HFFc6 (cell line): ENCODE data around the gene GPC5. TPM values are rescaled to one million over a fixed set of nuclear protein-coding genes. Genes with fewer than 3 reads are reported as not detected.

Source experiments
- DNase-seq: peaks from one replicate; pipeline ENCODE4 v3.0.0-alpha.2; 2018
- H3K27ac Mint-ChIP-seq: 2 replicates; pipeline ENCODE4 v1.8.0; 2020; ENCODE audit warnings: mild to moderate bottlenecking, mixed read lengths
- H3K27me3 Mint-ChIP-seq: 2 replicates; pipeline ENCODE4 v1.8.0; 2021; ENCODE audit warnings: mild to moderate bottlenecking, moderate library complexity, mixed read lengths; ENCODE audit not compliant: insufficient read depth
- H3K36me3 Mint-ChIP-seq: 2 replicates; pipeline ENCODE4 v1.8.0; 2021; ENCODE audit warnings: low read depth, mixed read lengths
- H3K4me1 Mint-ChIP-seq: 2 replicates; pipeline ENCODE4 v1.8.0; 2020; ENCODE audit warnings: low read depth, mixed read lengths
- H3K4me3 Mint-ChIP-seq: 2 replicates; pipeline ENCODE4 v1.8.0; 2020; ENCODE audit warnings: mild to moderate bottlenecking, moderate library complexity, mixed read lengths
- H3K9me3 Mint-ChIP-seq: 2 replicates; pipeline ENCODE4 v1.8.0; 2020; ENCODE audit warnings: mild to moderate bottlenecking, mixed read lengths
- total RNA-seq, 6 experiments: library from RNA; stranded (reverse); fragmentation: NEBNext Ultra II Directional; extraction: Animal tissue kit (Norgen Biotek cat#: 25700); gene quantifications; 2 replicates in 1 of 6; 3 replicates in 5 of 6; pipeline ENCODE4 v1.2.3, GENCODE V29; 2021
- TF ChIP-seq, protein P1 (sequence below): fragments of 200-600 bp; sonication (generic); IDR thresholded peaks from 2 replicates; pipeline ENCODE4 v1.5.0; 2021; ENCODE audit warnings: antibody characterized with exemption, mild to moderate bottlenecking

The GPC5 gene
- total RNA-seq, 6 experiments from 2014 or later, result 0.06 TPM; not detected in 5

DNA sequence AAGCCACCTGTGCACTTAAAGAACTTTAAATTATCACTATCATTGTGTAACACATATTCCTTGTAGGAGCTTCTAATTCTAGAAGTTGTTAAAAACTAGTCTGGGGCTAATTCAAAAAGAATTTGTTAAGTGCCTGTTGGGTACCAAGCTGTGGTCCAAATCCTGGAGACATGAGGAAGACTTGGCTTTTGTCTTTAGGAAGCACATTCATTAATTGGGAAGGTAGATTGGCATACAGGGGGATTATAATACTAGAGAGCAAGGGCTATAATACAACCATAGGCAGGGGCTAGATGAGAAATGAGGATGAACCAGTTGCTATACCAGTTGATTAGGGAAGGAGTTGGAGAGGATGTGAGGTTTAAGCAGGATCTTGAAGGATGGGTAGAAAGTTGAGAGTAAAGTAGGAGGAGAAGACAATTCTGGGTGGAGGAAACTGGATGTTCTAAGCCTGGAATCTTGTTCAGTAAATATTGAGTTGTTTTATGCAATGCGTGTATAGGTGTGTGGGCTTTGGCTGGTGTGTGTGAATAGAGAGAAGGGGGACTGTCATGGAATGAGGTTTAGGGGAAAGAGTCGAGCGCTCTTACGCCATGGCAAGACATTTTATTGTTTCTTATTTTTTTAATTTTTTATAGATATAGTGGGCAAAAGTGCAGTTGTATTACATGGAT is 350.1 kb downstream of the GPC5 start:
- Mint-ChIP-seq H3K27me3 (no peaks in the 10 kb centered on the region), H3K27ac (no peak overlapping the region), H3K4me1 (no peaks in the 10 kb centered on the region), H3K4me3 (no peak overlapping the region), H3K36me3 (no peaks in the 10 kb centered on the region), H3K9me3 (peaks cover 51% of the 10 kb centered on the region)
- no peak for DNase-seq
- TF ChIP-seq, protein P1, sequence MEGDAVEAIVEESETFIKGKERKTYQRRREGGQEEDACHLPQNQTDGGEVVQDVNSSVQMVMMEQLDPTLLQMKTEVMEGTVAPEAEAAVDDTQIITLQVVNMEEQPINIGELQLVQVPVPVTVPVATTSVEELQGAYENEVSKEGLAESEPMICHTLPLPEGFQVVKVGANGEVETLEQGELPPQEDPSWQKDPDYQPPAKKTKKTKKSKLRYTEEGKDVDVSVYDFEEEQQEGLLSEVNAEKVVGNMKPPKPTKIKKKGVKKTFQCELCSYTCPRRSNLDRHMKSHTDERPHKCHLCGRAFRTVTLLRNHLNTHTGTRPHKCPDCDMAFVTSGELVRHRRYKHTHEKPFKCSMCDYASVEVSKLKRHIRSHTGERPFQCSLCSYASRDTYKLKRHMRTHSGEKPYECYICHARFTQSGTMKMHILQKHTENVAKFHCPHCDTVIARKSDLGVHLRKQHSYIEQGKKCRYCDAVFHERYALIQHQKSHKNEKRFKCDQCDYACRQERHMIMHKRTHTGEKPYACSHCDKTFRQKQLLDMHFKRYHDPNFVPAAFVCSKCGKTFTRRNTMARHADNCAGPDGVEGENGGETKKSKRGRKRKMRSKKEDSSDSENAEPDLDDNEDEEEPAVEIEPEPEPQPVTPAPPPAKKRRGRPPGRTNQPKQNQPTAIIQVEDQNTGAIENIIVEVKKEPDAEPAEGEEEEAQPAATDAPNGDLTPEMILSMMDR, result no peak

DNA sequence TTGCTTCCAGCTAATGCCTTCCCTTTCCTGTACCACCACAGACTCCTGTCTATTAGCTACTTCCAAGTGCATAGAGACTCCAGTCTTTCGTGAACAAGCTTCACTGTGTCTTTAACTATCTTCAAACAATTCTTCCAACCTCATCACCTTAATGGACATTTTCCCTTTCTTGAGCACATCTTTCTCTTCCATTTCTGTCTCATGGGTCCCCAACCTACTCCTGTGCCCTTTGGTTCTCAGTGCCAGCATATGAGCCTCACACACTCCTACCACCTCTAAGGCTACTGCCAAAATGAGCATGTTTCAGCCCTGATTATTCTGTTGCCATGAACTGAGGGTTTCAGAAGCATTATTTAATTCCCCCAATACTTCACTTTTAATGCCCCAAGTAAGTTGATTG is 360.3 kb downstream of the GPC5 start:
- no peaks in the 10 kb centered on the region for H3K4me1 Mint-ChIP-seq
- no peak overlapping the region for H3K4me3 Mint-ChIP-seq

DNA sequence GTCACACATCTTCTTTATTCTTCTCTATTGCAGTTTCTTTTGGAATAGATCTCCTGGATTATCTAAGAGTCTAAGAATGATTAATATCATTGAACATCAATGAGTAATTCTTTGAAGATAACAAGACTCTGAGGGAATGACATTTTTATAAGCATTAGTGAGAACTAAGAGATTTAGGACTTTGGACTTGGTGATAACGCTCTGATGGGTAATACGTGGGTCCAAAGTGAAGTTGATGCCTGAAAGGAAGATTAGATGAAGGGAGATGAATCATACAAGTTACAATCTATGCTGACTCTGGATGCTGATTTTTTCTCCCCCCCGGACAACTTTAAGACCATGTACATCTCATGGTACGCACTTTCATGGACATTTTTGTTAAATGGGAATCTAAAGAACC is 364.5 kb downstream of the GPC5 start:
- H3K4me3 Mint-ChIP-seq, result no peak overlapping the region
- no peaks in the 10 kb centered on the region; the same call in 1 of the 2 replicates for H3K36me3 Mint-ChIP-seq
- no peaks in the 10 kb centered on the region for H3K4me1 Mint-ChIP-seq
- H3K9me3 Mint-ChIP-seq, result peaks cover 34% of the 10 kb centered on the region
- H3K27me3 Mint-ChIP-seq, result peaks cover 1% of the 10 kb centered on the region; the same call in 1 of the 2 replicates
- no peak overlapping the region for H3K27ac Mint-ChIP-seq
- DNase-seq, result no peak
- TF ChIP-seq, protein P1, result no peak

More for the DNA sequence above, 360.3 kb downstream of the GPC5 start:
- no peaks in the 10 kb centered on the region for H3K36me3 Mint-ChIP-seq
- no peak for DNase-seq
- H3K27me3 Mint-ChIP-seq, result peaks cover 1% of the 10 kb centered on the region; the same call in 1 of the 2 replicates
- no peak overlapping the region for H3K27ac Mint-ChIP-seq
- TF ChIP-seq, protein P1, result no peak
- peaks cover 21% of the 10 kb centered on the region for H3K9me3 Mint-ChIP-seq

DNA sequence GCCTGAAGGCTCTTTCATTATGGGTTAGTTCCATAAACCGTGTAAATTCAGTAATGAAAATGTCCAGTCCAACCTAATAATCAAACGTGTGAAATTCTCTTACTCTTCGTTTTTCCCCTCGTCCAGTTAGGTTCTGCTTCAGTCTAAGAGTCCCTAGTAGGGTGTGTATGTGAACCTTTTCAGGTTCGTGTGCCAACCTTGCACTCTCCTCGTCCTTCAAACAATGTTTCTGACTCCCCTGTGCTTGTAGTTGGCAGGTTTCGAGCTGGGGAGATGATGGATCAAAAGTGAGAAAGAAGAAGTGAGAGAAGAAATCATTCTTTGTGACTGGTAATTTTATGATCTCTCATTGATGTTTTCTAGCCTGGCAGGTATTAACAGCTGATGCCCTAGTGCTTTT is 366.1 kb downstream of the GPC5 start:
- no peaks in the 10 kb centered on the region for H3K4me1 Mint-ChIP-seq
- TF ChIP-seq, protein P1, result no peak
- no peak overlapping the region for H3K27ac Mint-ChIP-seq

DNA sequence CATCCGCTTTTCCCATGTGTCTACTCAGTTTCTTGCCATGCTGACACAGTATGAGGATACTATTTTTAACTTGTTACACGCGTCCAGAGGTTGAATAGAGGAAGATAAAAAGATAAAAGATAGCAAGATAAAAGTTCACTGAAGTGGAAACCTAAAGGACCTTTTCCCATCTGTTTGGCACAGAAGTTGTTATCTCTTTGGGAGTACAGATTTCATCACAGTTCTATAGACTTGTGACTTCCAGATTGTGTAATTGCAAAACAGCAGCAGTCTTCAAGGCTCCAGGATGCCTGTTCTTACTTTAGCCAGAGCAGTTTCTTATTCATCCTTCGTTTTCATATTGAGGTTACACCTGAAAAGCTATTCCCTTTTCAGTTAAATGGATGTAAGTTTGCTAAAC is 369.2 kb downstream of the GPC5 start:
- Mint-ChIP-seq H3K9me3 (peaks cover 33% of the 10 kb centered on the region), H3K4me3 (no peak overlapping the region), H3K27ac (no peak overlapping the region), H3K27me3 (peaks cover 1% of the 10 kb centered on the region; the same call in 1 of the 2 replicates), H3K4me1 (no peaks in the 10 kb centered on the region), H3K36me3 (no peaks in the 10 kb centered on the region; the same call in 1 of the 2 replicates)
- TF ChIP-seq, protein P1, result no peak
- no peak for DNase-seq

More for the DNA sequence above, 366.1 kb downstream of the GPC5 start:
- Mint-ChIP-seq H3K27me3 (peaks cover 1% of the 10 kb centered on the region; the same call in 1 of the 2 replicates), H3K36me3 (no peaks in the 10 kb centered on the region; the same call in 1 of the 2 replicates), H3K4me3 (no peak overlapping the region), H3K9me3 (peaks cover 32% of the 10 kb centered on the region)
- DNase-seq, result no peak
